GM23338 (cell line): Measurements from ENCODE around the gene ADAMTSL2.

Experiments used
- EZH2 ChIP-seq: fragments of 200-600 bp; sonication (generic); IDR thresholded peaks from one replicate; pipeline ENCODE4 v1.8.0; 2017; ENCODE audit warnings: antibody characterized with exemption, mild to moderate bottlenecking, low read depth; ENCODE audit not compliant: unreplicated experiment
- POLR2AphosphoS5 ChIP-seq: IDR thresholded peaks from 2 replicates; pipeline ENCODE4 v1.6.1; 2016; ENCODE audit warnings: antibody characterized with exemption, low read depth
- REST ChIP-seq: IDR thresholded peaks from one replicate; pipeline ENCODE4 v1.6.1; 2018; ENCODE audit warnings: antibody characterized with exemption; ENCODE audit not compliant: unreplicated experiment

GRCh38 chr9:133602277-133602676 lies 67.8 kb downstream of the ADAMTSL2 start:
- TF ChIP-seq POLR2AphosphoS5 = no peak
- TF ChIP-seq EZH2 = no peak
- no peak for TF ChIP-seq REST
